ENCODE data around the gene DNAJC18.
"Not testable (repeated sequence)": the region's sequence is repeated elsewhere in the genome, so short reads cannot be mapped to it uniquely, and the experiment has no call there.

DNAJC18 gene

GRCh38 chr5:139439013-139439903 lies at the start of gene DNAJC18:
TSS of gene DNAJC18 (minus strand) at chr5:139439525. CDS start at chr5:139439445, 80 bp downstream.
- peak; percentile 96 for DNase-seq (ENCODE audit: low read depth, low spot score)

- DNase-seq (ENCODE audit: low read depth, low spot score): no peak
Measured at GRCh38 chr5:139488260-139488659, 48.9 kb upstream of the DNAJC18 start.

GRCh38 chr5:139486201-139486600 lies 46.9 kb upstream of the DNAJC18 start:
- no peak for DNase-seq (ENCODE audit: low read depth, low spot score)

GRCh38 chr5:139482890-139483208 lies 43.5 kb upstream of the DNAJC18 start:
- not testable (repeated sequence) for DNase-seq (ENCODE audit: low read depth, low spot score)

GRCh38 chr5:139482050-139482889 lies 42.9 kb upstream of the DNAJC18 start, which contains the start of gene STING1:
TSS of gene STING1 (minus strand) at chr5:139482758. CDS start at chr5:139481704, 1,054 bp downstream.
- DNase-seq (ENCODE audit: low read depth, low spot score): peak; percentile 95

GRCh38 chr5:139481580-139482049 lies 42.3 kb upstream of the DNAJC18 start:
- DNase-seq (ENCODE audit: low read depth, low spot score): no peak

GRCh38 chr5:139481122-139481533 lies 41.8 kb upstream of the DNAJC18 start:
- DNase-seq (ENCODE audit: low read depth, low spot score): no peak

GRCh38 chr5:139479729-139480128 lies 40.4 kb upstream of the DNAJC18 start:
- DNase-seq (ENCODE audit: low read depth, low spot score): not testable (repeated sequence)

GRCh38 chr5:139478657-139479423 lies 39.5 kb upstream of the DNAJC18 start:
- DNase-seq (ENCODE audit: low read depth, low spot score): not testable (repeated sequence)

GRCh38 chr5:139475865-139476617 lies 36.7 kb upstream of the DNAJC18 start:
- DNase-seq (ENCODE audit: low read depth, low spot score): no peak

- no peak for DNase-seq (ENCODE audit: low read depth, low spot score)
Measured at GRCh38 chr5:139474890-139475791, 35.8 kb upstream of the DNAJC18 start.

- no peak for DNase-seq (ENCODE audit: low read depth, low spot score)
Measured at GRCh38 chr5:139473565-139473964, 34.2 kb upstream of the DNAJC18 start.

- DNase-seq (ENCODE audit: low read depth, low spot score): no peak
Measured at GRCh38 chr5:139473105-139473504, 33.8 kb upstream of the DNAJC18 start.

GRCh38 chr5:139472386-139473030 lies 33.2 kb upstream of the DNAJC18 start:
- no peak for DNase-seq (ENCODE audit: low read depth, low spot score)

- no peak for DNase-seq (ENCODE audit: low read depth, low spot score)
Measured at GRCh38 chr5:139470821-139471300, 31.5 kb upstream of the DNAJC18 start, which contains the start of gene SMIM33. TSS of gene SMIM33 (plus strand) at chr5:139471004. CDS start at chr5:139471122, 118 bp downstream.

GRCh38 chr5:139468421-139468931 lies 29.2 kb upstream of the DNAJC18 start:
- no peak for DNase-seq (ENCODE audit: low read depth, low spot score)

GRCh38 chr5:139462586-139463276 lies 23.4 kb upstream of the DNAJC18 start, which contains the start of gene ECSCR:
TSS of gene ECSCR (minus strand) at chr5:139462743. CDS start at chr5:139462670, 73 bp downstream.
- no peak for DNase-seq (ENCODE audit: low read depth, low spot score)

GRCh38 chr5:139461698-139462097 lies 22.4 kb upstream of the DNAJC18 start:
- peak; percentile 72 for DNase-seq (ENCODE audit: low read depth, low spot score)
